Measurements from ENCODE around the gene PTPRN2.
"Not testable (repeated sequence)": the region's sequence is repeated elsewhere in the genome, so short reads cannot be mapped to it uniquely, and the experiment has no call there.

PTPRN2 gene

GRCh38 chr7:157753713-157754415 lies 833.8 kb downstream of the PTPRN2 start:
- no peak for DNase-seq

DNA sequence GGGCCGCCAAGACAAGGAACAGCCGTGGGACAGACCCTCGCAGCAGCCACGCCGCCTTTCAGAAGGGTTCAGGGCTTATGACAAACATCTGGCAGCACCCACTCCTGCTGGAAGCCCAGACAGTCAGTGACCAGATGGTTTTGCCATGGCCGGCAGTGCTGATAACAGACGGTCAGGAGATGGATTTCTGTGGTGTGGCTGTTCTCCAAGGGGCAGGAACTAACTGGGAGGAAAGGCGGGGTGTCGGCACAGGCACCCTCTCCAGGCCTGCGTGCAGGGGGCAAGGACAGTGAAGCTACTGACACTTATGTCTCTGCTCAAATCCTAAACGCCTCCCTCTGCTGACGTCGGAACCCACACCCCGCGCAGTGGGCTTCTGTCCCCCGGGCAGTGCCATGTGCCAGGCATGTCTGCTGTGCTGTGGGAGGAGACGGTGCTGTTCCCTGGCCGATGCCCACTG lies 834.8 kb downstream of the PTPRN2 start:
- DNase-seq = no peak

DNA sequence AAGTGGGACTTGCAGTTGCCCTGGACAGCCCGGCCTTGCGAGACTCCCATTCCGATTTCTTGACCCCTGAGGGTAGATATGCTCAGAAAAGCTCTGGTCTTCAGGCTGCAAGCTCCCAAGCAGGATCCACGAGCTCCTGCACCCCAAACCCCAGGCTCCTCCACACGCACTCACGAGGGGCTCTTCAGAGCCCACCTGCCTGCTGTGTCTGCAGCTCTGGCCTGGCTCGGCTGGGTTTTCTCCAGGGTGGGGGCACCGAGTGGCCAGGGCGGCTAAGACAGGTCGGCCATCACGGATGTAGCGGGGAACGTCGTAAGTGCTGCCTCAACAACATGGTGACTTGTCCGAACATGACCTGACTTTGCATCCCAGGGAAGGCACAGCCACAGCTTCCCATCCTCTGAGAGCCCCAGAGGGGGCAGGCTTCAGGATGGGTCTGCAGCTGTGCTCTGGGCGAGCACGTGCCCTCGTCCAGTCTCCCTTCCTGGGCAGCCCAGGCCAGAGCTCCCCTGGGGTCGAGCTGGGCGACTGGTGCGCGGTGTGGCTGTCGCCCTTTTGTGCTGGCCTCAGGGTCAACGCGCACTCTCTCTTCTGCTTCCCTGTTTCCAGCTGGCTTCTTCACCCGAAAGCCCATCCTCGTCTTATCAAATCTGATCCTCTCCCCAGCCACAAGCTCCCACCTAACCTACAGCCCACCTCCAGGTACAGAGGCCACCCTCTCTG lies 835.5 kb downstream of the PTPRN2 start:
- DNase-seq = no peak

DNA sequence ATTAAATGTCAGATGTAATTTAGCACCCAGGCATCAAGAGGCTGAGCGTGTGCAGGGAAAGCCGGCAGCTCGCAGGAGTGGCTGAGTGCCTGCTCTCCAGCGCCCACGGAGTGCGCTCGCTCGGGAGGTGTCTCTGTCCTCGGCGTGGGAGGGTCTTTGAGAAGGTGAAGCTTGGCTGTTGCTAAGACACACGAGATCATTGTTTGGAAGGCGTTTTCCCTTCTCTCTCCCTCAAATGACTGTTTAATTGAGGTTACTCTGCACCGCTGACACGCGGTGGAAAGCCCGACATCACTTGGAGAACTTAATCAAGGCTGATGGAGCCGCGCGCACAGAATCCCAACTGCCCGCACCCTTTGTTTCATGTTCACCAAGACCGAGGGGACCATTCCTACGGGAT lies 836.2 kb downstream of the PTPRN2 start:
- DNase-seq = no peak

- DNase-seq = no peak
Observed at GRCh38 chr7:157750291-157750690, 837.3 kb downstream of the PTPRN2 start.

DNA sequence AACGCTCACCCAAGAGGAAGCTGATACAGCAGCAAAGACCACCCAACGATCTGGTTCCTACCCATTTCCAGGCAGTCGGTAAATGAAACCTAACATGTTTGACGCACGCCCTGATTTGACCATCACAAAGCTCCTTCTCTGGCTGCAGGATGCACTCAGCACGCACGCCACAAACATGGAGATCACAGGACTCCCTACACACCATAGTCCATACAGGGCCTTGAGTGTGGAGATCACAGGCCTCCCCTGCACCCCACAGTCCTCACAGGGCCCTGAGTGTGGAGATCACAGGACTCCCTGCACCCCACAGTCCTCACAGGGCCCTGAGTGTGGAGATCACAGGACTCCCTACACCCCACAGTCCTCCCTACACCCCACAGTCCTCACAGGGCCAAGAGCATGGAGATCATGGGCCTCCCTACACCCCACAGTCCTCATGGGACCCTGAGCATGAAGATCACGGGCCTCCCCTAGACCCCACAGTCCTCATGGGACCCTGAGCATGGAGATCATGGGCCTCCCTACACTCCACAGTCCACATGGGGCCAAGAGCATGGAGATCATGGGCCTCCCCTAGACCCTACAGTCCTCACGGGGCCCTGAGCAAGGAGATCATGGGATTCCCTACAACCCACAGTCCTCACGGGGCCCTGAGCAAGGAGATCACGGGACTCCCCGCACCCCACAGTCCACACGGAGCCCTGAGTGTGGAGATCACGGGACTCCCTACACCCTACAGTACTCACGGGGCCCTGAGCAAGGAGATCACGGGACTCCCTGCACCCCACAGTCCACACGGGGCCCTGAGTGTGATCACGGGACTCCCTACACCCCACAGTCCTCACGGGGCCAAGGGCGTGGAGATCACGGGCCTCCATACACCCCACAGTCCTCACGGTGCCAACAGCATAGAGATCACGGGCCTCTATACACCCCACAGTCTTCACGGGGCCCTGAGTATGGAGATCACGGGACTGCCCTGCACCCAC lies 841.6 kb downstream of the PTPRN2 start:
- DNase-seq = no peak

DNA sequence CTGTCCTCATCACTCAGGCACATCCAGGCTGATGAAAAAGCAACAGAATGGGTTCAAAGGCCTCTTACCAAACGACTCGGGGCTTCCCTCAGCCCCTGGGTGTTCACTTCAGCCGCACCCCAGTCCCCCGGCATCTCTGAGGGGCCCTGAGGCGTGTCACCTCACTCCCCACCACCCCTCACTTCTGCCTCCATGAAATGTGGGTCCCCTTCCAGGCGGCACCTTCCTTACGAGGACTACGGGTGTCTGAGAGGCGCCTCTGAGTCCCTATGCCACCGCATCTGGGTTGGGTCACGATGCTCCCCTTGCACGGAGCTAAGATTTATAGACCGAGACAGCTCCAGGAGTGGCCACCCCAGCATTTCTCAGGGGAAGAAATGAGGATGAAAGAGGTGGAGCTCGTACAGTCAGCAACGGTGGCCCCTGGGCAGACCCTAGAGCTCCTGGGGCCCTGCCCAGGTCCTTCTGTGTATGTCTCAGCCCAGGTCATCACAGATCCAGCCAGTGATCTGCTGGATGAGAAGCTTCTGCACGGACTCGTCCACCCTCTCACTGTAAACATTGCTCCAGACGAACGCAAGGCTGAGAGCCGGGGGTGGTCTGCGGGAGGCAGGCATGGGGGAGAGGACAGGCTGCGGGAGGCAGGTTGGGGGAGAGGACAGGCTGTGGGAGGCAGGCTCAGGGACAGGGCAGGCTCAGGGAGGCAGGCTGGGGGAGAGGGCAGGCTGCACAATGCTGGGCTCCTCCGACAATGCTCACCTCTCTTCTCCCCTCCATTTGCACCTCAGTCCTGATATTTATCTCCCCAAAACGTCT lies 842.6 kb downstream of the PTPRN2 start:
- DNase-seq = no peak

DNA sequence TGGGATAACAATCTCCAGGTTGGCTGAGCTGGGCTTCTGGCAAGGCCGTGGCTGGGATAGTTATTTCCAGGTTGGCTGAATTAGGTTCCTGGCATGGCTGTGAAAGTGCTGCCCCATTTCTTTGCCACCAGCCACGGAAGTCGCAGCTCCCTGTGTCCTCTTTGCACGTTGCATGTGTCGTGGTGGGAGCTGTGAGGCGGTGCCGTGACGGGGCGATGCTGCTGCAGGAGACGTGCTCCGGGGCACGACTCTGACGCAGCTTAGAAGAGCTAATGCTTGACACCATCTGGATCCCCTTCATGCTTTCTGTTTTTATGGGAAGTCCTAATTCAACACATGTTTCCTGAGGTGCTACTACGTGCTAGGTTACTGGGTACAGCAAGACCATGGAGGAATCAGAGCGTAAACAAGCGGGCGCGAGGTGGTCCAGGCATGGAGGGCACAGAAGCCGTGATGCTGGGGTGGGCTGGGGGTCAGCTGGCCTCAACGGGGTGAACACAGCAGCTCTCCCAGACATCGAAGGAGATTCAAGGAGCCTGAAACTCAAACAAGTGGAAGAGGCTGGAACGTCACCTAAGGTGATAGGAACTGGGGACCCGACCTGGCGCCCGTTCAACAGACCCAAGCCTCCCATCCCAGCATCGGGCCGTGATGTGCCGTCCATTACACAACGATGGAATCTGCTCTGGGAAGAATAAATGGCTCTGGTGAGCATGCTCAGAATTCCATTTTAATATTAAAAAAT lies 843.7 kb downstream of the PTPRN2 start:
- DNase-seq = no peak

DNA sequence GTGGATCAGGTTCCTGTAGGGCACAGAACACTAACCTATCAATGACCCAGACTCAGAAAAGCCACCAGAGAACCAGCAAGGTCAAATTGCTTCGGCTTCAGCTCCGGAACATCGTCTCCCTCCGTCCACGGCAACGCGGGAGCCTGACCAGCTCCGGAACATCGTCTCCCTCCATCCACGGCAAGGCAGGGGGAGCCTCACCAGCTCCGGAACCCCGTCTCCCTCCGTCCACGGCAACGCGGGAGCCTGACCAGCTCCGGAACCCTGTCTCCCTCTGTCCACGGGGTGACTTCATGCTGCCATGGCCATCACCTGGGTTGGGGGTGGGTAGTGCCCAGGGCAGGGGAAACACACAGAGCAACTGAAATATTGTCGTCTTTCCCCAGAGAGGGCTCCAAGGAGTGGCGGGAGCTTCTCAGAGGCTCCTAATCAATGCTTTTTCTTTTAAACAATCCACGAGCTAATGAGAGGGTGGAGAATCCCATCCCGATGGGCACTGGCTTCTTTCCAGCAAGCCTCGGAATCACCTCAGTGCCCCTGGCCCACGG lies 847.3 kb downstream of the PTPRN2 start:
- DNase-seq = no peak

GRCh38 chr7:157739650-157740049 lies 848.0 kb downstream of the PTPRN2 start:
- DNase-seq = no peak

GRCh38 chr7:157739031-157739430 lies 848.6 kb downstream of the PTPRN2 start:
- no peak for DNase-seq

GRCh38 chr7:157738066-157738460 lies 849.6 kb downstream of the PTPRN2 start:
- DNase-seq = no peak

DNA sequence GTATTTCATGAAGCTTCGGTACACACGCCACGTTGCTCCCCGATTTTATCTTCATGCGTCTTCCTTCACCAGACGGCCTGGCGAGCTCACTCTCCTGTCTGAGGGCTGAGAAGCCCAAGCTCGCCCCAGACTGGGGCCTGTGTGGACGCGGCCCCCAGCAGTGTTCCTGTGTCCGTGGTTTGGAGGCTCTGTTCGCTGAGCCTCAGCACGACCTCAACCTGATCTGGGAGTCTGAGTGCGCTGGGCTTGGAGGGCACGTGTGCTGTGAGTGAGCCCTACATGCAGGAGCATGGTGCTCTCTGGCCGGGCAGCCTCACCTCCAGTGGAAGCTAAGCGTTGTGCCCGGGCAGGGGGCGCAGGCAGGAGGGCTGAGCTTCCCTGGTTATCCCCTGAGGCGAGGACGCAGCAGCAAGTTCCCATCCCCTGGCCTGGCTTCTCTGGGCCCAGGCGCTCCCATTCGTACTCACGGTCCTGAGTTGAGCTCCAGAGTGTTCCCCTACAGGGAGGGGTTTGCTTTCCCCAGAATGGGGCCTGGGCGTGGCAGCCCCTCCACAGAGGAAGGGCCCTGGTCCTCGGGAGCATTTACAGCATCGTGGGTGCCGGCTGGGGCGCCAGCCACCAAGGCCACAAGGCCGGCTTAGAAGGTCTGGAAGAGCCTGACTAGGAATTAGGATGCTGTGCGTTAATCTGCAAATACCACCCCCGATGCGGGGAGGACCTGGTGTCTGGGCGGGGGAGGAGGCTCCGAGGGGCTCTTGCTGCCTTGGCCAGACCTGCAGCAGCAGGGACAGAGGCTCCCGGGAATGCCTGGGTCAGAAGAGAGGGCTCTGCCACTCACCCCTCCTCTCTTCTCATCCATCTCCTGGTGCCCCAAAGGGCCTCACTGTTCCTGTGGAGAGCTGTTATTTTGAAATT lies 850.2 kb downstream of the PTPRN2 start:
- no peak for DNase-seq

DNA sequence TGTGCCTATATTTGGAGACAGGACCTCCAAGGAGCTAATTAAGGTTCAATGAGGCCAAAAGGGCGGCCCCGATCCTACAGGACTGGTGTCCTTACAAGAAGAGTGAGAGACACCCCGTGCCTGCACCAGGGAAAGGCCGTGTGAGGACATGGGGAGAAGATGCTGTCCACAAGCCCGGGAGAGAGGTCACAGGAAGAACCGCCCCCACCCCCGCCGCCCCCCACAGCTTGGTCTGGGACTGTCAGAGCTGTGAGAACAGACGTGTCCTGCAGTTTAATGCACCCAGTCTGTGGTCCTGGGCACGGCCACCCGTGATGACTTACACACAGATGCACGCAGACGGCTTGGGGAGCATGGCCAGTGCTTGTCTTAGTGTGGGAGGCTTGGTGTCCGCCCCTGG lies 851.3 kb downstream of the PTPRN2 start:
- DNase-seq = no peak

GRCh38 chr7:157735826-157736225 lies 851.8 kb downstream of the PTPRN2 start:
- no peak for DNase-seq

DNA sequence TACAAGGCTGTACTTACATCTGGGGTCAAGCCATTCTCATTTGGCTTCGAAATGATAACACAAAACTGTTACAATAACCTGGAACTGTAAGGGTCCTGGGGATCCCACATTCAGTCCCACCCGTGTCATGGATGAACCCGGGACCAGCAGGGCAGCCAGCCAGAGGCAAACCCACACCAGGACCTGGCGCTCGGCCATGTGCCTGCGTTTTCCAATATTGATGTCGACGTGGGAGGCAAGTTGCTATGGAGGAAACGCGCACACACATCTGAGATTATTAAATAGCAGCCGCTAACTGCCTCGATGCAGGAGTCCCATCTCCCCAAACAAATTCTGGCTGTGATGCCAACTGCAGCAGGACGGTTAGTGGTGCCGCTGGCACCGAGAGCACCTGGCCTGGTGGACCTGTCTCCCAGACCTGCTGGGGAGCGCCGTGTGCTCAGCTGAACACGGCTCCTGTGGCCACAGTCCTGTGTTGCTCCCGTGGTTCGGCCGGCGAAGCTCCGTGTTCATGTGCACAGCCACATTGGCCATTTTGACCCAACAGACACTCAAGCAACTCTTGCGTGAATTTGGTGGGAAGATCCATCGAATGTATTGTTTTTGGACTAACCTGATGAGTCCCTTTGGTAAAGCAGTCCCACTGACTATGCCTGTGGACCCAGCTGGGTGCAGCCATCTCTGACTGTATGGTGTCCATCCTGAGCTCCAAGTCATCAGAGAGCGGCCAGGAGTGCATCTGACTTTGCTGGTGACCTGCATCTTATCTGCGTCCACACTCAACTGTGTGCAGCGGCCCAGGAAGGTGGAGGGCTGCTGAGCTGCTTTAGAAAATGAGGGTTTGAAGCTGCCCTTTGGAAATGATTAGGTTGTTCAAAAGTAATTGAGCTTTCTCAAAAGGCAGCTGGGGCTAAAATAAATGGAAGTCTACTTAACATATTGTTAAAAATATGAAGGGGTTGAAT lies 852.7 kb downstream of the PTPRN2 start:
- no peak for DNase-seq

- DNase-seq = not testable (repeated sequence)
Observed at GRCh38 chr7:157733760-157734395, 853.7 kb downstream of the PTPRN2 start.

DNA sequence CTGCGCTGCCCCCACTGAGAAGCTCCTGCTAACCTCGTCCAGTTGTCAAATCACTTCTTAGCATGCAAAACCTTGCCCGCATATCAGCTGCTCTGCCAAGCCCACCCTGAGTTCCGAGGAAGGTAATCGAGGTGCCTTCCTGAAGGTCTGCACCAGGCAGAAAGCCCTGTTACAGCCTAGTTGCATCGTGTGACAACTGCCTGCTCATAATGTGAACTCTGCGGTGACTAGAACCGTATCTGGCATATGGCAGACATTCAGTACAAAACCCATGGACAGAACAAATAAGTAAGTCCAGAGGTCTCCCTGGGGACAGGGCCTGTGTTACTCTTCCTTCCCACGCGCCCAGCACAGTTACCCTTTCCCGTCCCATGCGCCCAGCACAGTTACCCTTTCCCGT lies 856.5 kb downstream of the PTPRN2 start:
- DNase-seq = no peak

Measured in Kasumi-1 (cell line).